Upper lobe of left lung (tissue), 6 donors: ENCODE measurements around the gene ADCY2. TPM values are rescaled to one million over a fixed set of nuclear protein-coding genes. Genes with fewer than 3 reads are reported as not detected.

Source experiments
- ATAC-seq, 2 donors: fragments of 200-7000 bp; cut with Tn5 transposase; one replicate each; pipeline ENCODE4 v1.9.1; 2022; ENCODE audit warnings: mild to moderate bottlenecking in 2 of 2, moderate library complexity in 2 of 2; ENCODE audit not compliant: low FRiP score in 2 of 2
- DNase-seq, 2 donors: peaks; one replicate each; pipeline ENCODE4 v3.0.0-alpha.2; 2019 to 2020
- H3K27ac ChIP-seq, 4 donors: fragments of 200-600 bp; sonication (generic); one replicate each; pipeline ENCODE4 v1.5.1; 2016 to 2019
- H3K27me3 ChIP-seq, 4 donors: fragments of 200-600 bp; sonication (generic); one replicate each; pipeline ENCODE4 v1.5.1; 2017 to 2019
- H3K36me3 ChIP-seq, 4 donors: fragments of 200-600 bp; sonication (generic); one replicate each; pipeline ENCODE4 v1.5.1; 2016 to 2019
- H3K4me1 ChIP-seq, 4 donors: fragments of 200-600 bp; sonication (generic); one replicate each; pipeline ENCODE4 v1.5.1; 2018 to 2019
- H3K4me3 ChIP-seq, 4 donors: fragments of 200-600 bp; sonication (generic); one replicate each; pipeline ENCODE4 v1.5.1; 2017 to 2019; ENCODE audit warnings: mild to moderate bottlenecking in 2 of 4, moderate library complexity in 1 of 4
- H3K9me3 ChIP-seq, 4 donors: fragments of 200-600 bp; sonication (generic); one replicate each; pipeline ENCODE4 v1.5.1; 2018 to 2019
- CTCF ChIP-seq, 6 experiments: fragments of 450-650 bp in 4 of 6; fragments of 200-600 bp in 2 of 6; sonication (generic) in 2 of 6; IDR thresholded peaks; one replicate each; pipeline ENCODE4 v1.5.1; 2016 to 2019; ENCODE audit warnings: antibody characterized with exemption in 6 of 6
- EP300 ChIP-seq, 4 donors: sonication (generic); formaldehyde crosslinking; IDR thresholded peaks; one replicate each; pipeline ENCODE4 v1.5.1; 2017; ENCODE audit warnings: antibody characterized with exemption in 4 of 4, control low read depth in 2 of 4
- POLR2A ChIP-seq, 4 donors: fragments of 450-650 bp; IDR thresholded peaks; one replicate each; pipeline ENCODE4 v1.5.1; 2016 to 2017; ENCODE audit warnings: antibody characterized with exemption in 4 of 4, mild to moderate bottlenecking in 2 of 4
- POLR2AphosphoS5 ChIP-seq, 2 donors: sonication (generic); formaldehyde crosslinking; IDR thresholded peaks; one replicate each; pipeline ENCODE4 v1.5.1; 2017; ENCODE audit warnings: antibody characterized with exemption in 2 of 2
- WGBS, 2 donors: methylation state at CpG; one replicate each; pipeline ENCODE4 v1.1.5; 2017 to 2018; 5-methylcytosine and 5-hydroxymethylcytosine counted together
- total RNA-seq, 6 donors: library from RNA; depleted of rRNA in 4 of 6; stranded (reverse); fragments of >200 nt in 4 of 6; gene quantifications; one replicate each; pipeline versions ENCODE4 v1.1.0 to v1.2.1, GENCODE V29; 2016 to 2021
- donor health status: DM: no; HTN: no; CAD: no; lungs with moderate emphysema.
- donor health status: DM: no; HTN: yes; CAD: no; lungs with severe emphysema.

Gene ADCY2
- total RNA-seq, 6 donors from 2014 or later: 0.20 to 2.4 (median 0.46) TPM; not detected in 1

DNA sequence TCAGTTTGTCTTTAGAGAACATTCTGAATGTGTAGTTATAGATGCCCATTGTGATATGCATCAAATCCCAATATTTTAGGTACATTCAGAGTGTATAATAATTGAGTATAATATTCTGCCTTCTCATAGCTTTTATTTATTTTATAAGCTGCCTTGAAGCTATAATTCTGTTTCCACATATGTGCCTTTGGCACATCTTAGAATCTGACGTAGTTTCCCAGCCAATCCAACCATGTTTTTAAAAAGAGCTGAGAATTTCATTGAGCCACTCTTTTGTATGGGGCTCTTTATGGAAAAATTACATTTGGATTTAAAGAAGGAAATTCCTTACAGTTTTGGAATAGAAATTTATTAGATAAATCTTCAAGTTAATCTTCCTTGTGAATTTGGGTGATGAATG, 65.4 kb downstream of the ADCY2 start:
- 73 to 86% methylated on average over 1 of the region's 1 CpG for WGBS, 2 donors
- Histone ChIP-seq H3K4me1 (no peaks in the 10 kb centered on the region), H3K27ac (no peak overlapping the region), H3K9me3 (no peaks in the 10 kb centered on the region), H3K27me3 (no peaks in the 10 kb centered on the region), H3K4me3 (no peak overlapping the region), H3K36me3 (no peaks in the 10 kb centered on the region)
- no peak for ATAC-seq
- no peak for DNase-seq
- TF ChIP-seq POLR2A (IDR thresholded peaks at IDR 0.05): no peak
- TF ChIP-seq EP300 (IDR thresholded peaks at IDR 0.05): no peak
- no peak for TF ChIP-seq POLR2AphosphoS5 (IDR thresholded peaks at IDR 0.05)
- no peak for TF ChIP-seq CTCF (IDR thresholded peaks at IDR 0.05)

DNA sequence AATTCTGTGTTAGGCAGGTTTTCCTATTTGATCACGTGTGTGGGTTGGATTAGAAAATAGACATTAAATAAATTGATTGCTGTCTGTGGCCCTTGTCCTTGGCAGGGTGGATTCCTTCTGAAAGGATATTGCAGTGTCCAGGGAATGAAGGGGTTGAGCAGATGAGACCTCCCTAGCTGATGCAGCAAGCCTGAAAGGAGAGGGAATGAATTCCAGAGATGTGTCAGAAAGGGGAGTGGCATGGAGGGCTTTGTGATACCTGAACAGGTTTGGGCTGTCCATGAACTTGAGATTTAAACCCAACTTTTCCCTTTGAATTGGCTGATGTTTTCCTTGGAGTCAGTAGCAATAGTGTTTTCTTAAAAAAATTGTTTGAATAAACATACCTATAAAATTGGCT, 66.8 kb downstream of the ADCY2 start:
- H3K4me3 ChIP-seq: no peak overlapping the region
- H3K27me3 ChIP-seq: no peaks in the 10 kb centered on the region
- H3K4me1 ChIP-seq: no peaks in the 10 kb centered on the region
- no peaks in the 10 kb centered on the region for H3K36me3 ChIP-seq
- TF ChIP-seq CTCF (IDR thresholded peaks at IDR 0.05) (no peak), POLR2A (IDR thresholded peaks at IDR 0.05) (no peak)
- no peak for DNase-seq
- H3K9me3 ChIP-seq: no peaks in the 10 kb centered on the region
- 79 to 81% methylated on average over 1 of the region's 1 CpG for WGBS, 2 donors
- H3K27ac ChIP-seq: no peak overlapping the region
- ATAC-seq: no peak

DNA sequence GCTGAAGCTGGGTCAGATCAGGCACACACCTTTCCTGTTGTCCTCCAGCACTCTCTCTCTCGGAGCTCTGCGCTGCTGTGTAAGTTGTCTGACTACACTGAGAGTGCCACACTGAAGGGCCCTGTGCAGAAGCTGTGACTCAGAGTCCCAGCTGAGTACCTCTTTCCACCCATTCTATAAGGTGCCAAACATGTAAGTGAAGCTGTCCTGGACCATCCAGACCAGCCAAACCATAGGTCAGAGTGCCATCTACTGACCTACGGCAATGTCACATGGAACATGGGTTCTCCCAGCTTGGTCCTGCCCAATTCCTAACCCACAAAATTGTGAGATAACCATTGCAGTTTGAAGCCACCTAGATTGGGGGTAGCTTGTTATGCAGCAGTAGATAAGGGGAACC, 68.2 kb downstream of the ADCY2 start:
- Histone ChIP-seq H3K27me3 (no peaks in the 10 kb centered on the region), H3K36me3 (no peaks in the 10 kb centered on the region), H3K4me1 (no peaks in the 10 kb centered on the region), H3K27ac (no peak overlapping the region), H3K4me3 (no peak overlapping the region), H3K9me3 (no peaks in the 10 kb centered on the region)
- no peak for TF ChIP-seq POLR2AphosphoS5 (IDR thresholded peaks at IDR 0.05)
- no peak for TF ChIP-seq POLR2A (IDR thresholded peaks at IDR 0.05)
- no peak for TF ChIP-seq CTCF (IDR thresholded peaks at IDR 0.05)
- no peak for TF ChIP-seq EP300 (IDR thresholded peaks at IDR 0.05)
- WGBS, 2 donors: 83 to 88% methylated on average over 3 of the region's 3 CpGs
- ATAC-seq: no peak
- no peak for DNase-seq

GRCh38 chr5:7467179-7467578, 71.2 kb downstream of the ADCY2 start:
- no peaks in the 10 kb centered on the region for H3K4me1 ChIP-seq
- no peak overlapping the region for H3K4me3 ChIP-seq
- WGBS, 2 donors: 82 to 84% methylated on average over 7 of the region's 7 CpGs
- DNase-seq: no peak
- no peaks in the 10 kb centered on the region for H3K27me3 ChIP-seq
- no peak overlapping the region for H3K27ac ChIP-seq
- H3K9me3 ChIP-seq: no peaks in the 10 kb centered on the region
- no peak for TF ChIP-seq POLR2A (IDR thresholded peaks at IDR 0.05)
- TF ChIP-seq CTCF (IDR thresholded peaks at IDR 0.05): no peak
- TF ChIP-seq EP300 (IDR thresholded peaks at IDR 0.05): no peak
- no peak for TF ChIP-seq POLR2AphosphoS5 (IDR thresholded peaks at IDR 0.05)
- H3K36me3 ChIP-seq: no peaks in the 10 kb centered on the region
- ATAC-seq: no peak

- TF ChIP-seq POLR2A (IDR thresholded peaks at IDR 0.05): no peak
- no peak for TF ChIP-seq CTCF (IDR thresholded peaks at IDR 0.05)
- TF ChIP-seq EP300 (IDR thresholded peaks at IDR 0.05): no peak
- TF ChIP-seq POLR2AphosphoS5 (IDR thresholded peaks at IDR 0.05): no peak
- Histone ChIP-seq H3K4me3 (no peak overlapping the region), H3K4me1 (no peaks in the 10 kb centered on the region), H3K36me3 (no peaks in the 10 kb centered on the region), H3K27ac (no peak overlapping the region), H3K27me3 (no peaks in the 10 kb centered on the region), H3K9me3 (peaks cover 0 to 3% (median 0%) of the 10 kb centered on the region in 4 donors)
- ATAC-seq (no peak), DNase-seq (no peak)
- WGBS, 2 donors: 65% methylated on average over 2 of the region's 2 CpGs
These were observed 72.8 kb downstream of the ADCY2 start for GRCh38 chr5:7468742-7469141.
